Activated naive CD4-positive, alpha-beta T cell treated with anti-CD3 and anti-CD28 coated beads, Interleukin-2, amount 50 U/mL, for 72 hours (primary cell): Measurements from ENCODE around the gene POLA1. TPM values are rescaled to one million over a fixed set of nuclear protein-coding genes. Genes with fewer than 3 reads are reported as not detected.
"Not testable (repeated sequence)": the region's sequence is repeated elsewhere in the genome, so short reads cannot be mapped to it uniquely, and the experiment has no call there.

Experiments used
- ATAC-seq, 2 donors: fragments of 150-1000 bp; cut with Tn5 transposase; 2 replicates each; pipeline ENCODE4 v1.10.0; 2021; ENCODE audit warnings: mild to moderate bottlenecking in 2 of 2, moderate library complexity in 2 of 2
- DNase-seq, 2 donors: peaks; one replicate each; pipeline ENCODE4 v3.0.0; 2021 to 2022; ENCODE audit warnings: low spot score in 2 of 2
- H3K27ac Mint-ChIP-seq, 2 donors: one replicate each; pipeline ENCODE4 v1.8.0; 2022; ENCODE audit warnings: mild to moderate bottlenecking in 2 of 2, mixed read lengths in 2 of 2
- H3K36me3 Mint-ChIP-seq, 2 donors: one replicate each; pipeline ENCODE4 v1.8.0; 2022; ENCODE audit warnings: mixed read lengths in 2 of 2
- H3K9me3 Mint-ChIP-seq, 2 donors: one replicate each; pipeline ENCODE4 v1.8.0; 2022; ENCODE audit warnings: mixed read lengths in 2 of 2
- total RNA-seq, 2 donors: library from RNA; stranded (reverse); gene quantifications; one replicate each; pipeline ENCODE4 v1.2.3, GENCODE V29; 2022

Gene POLA1
- total RNA-seq, 2 donors from 2014 or later, result 37.8 to 49.4 TPM

GRCh38 chrX:24759786-24760185 lies 66.1 kb downstream of the POLA1 start:
- ATAC-seq (no peak), DNase-seq (no peak)
- H3K36me3 Mint-ChIP-seq, result peaks cover 17 to 43% of the 10 kb centered on the region in 2 donors
- no peaks in the 10 kb centered on the region for H3K9me3 Mint-ChIP-seq
- H3K27ac Mint-ChIP-seq, result no peak overlapping the region

- Mint-ChIP-seq H3K9me3 (no peaks in the 10 kb centered on the region), H3K36me3 (peaks cover 17 to 46% of the 10 kb centered on the region in 2 donors), H3K27ac (no peak overlapping the region)
- ATAC-seq, result peak in 1 of 2 donors; percentile 35
- no peak for DNase-seq
Observed at GRCh38 chrX:24760363-24761000, 66.8 kb downstream of the POLA1 start.

GRCh38 chrX:24761306-24761705 lies 67.6 kb downstream of the POLA1 start:
- ATAC-seq (no peak), DNase-seq (no peak)
- Mint-ChIP-seq H3K36me3 (peaks cover 17 to 52% of the 10 kb centered on the region in 2 donors), H3K9me3 (no peaks in the 10 kb centered on the region), H3K27ac (no peak overlapping the region)

GRCh38 chrX:24763989-24764388 lies 70.3 kb downstream of the POLA1 start:
- Mint-ChIP-seq H3K27ac (peak overlapping the region in 1 of 2 donors; percentile 82), H3K9me3 (no peaks in the 10 kb centered on the region), H3K36me3 (peaks cover 25 to 66% of the 10 kb centered on the region in 2 donors)
- ATAC-seq (no peak), DNase-seq (no peak)

GRCh38 chrX:24767557-24767956 lies 73.8 kb downstream of the POLA1 start:
- no peak for DNase-seq
- H3K27ac Mint-ChIP-seq, result no peak overlapping the region
- H3K9me3 Mint-ChIP-seq, result no peaks in the 10 kb centered on the region
- H3K36me3 Mint-ChIP-seq, result peaks cover 11 to 41% of the 10 kb centered on the region in 2 donors
- peak in 1 of 2 donors; percentile 63 for ATAC-seq

GRCh38 chrX:24768556-24768955 lies 74.8 kb downstream of the POLA1 start:
- peaks cover 12 to 31% of the 10 kb centered on the region in 2 donors for H3K36me3 Mint-ChIP-seq
- DNase-seq, result no peak
- H3K27ac Mint-ChIP-seq, result no peak overlapping the region
- H3K9me3 Mint-ChIP-seq, result no peaks in the 10 kb centered on the region
- ATAC-seq, result no peak

- DNase-seq, result no peak
- Mint-ChIP-seq H3K27ac (no peak overlapping the region), H3K36me3 (peaks cover 4 to 12% of the 10 kb centered on the region in 2 donors), H3K9me3 (no peaks in the 10 kb centered on the region)
- ATAC-seq, result no peak
Observed at GRCh38 chrX:24774650-24775049, 80.9 kb downstream of the POLA1 start.

- no peak overlapping the region for H3K27ac Mint-ChIP-seq
- peaks cover 4 to 12% of the 10 kb centered on the region in 2 donors for H3K36me3 Mint-ChIP-seq
- no peak for ATAC-seq
- DNase-seq, result no peak
- no peaks in the 10 kb centered on the region for H3K9me3 Mint-ChIP-seq
Observed at GRCh38 chrX:24775891-24776290, 82.2 kb downstream of the POLA1 start.

- Mint-ChIP-seq H3K36me3 (peaks cover 6 to 17% of the 10 kb centered on the region in 2 donors), H3K27ac (no peak overlapping the region), H3K9me3 (no peaks in the 10 kb centered on the region)
- no peak for DNase-seq
- no peak for ATAC-seq
Observed at GRCh38 chrX:24777660-24778059, 83.9 kb downstream of the POLA1 start.

GRCh38 chrX:24782011-24782410 lies 88.3 kb downstream of the POLA1 start:
- DNase-seq (no peak), ATAC-seq (no peak)
- Mint-ChIP-seq H3K36me3 (peaks cover 6 to 15% of the 10 kb centered on the region in 2 donors), H3K9me3 (no peaks in the 10 kb centered on the region), H3K27ac (no peak overlapping the region)

- H3K36me3 Mint-ChIP-seq, result peaks cover 5 to 20% of the 10 kb centered on the region in 2 donors
- no peak for DNase-seq
- H3K27ac Mint-ChIP-seq, result no peak overlapping the region
- ATAC-seq, result no peak
- H3K9me3 Mint-ChIP-seq, result no peaks in the 10 kb centered on the region
Observed at GRCh38 chrX:24789047-24789446, 95.3 kb downstream of the POLA1 start.

GRCh38 chrX:24790166-24790565 lies 96.4 kb downstream of the POLA1 start:
- ATAC-seq (no peak), DNase-seq (no peak)
- no peaks in the 10 kb centered on the region for H3K9me3 Mint-ChIP-seq
- no peak overlapping the region for H3K27ac Mint-ChIP-seq
- peaks cover 5 to 18% of the 10 kb centered on the region in 2 donors for H3K36me3 Mint-ChIP-seq

- Mint-ChIP-seq H3K27ac (no peak overlapping the region), H3K9me3 (no peaks in the 10 kb centered on the region), H3K36me3 (peaks cover 5 to 10% of the 10 kb centered on the region in 2 donors)
- ATAC-seq (no peak), DNase-seq (no peak)
Observed at GRCh38 chrX:24796204-24796603, 102.5 kb downstream of the POLA1 start.

GRCh38 chrX:24799078-24799477 lies 105.4 kb downstream of the POLA1 start:
- ATAC-seq (no peak), DNase-seq (no peak)
- H3K27ac Mint-ChIP-seq, result no peak overlapping the region
- no peaks in the 10 kb centered on the region for H3K9me3 Mint-ChIP-seq
- H3K36me3 Mint-ChIP-seq, result peaks cover 0 to 5% of the 10 kb centered on the region in 2 donors

- ATAC-seq (no peak), DNase-seq (no peak)
- Mint-ChIP-seq H3K36me3 (peaks cover 0 to 5% of the 10 kb centered on the region in 2 donors), H3K27ac (no peak overlapping the region), H3K9me3 (no peaks in the 10 kb centered on the region)
Observed at GRCh38 chrX:24799565-24799964, 105.8 kb downstream of the POLA1 start.

GRCh38 chrX:24805201-24805600 lies 111.5 kb downstream of the POLA1 start:
- H3K9me3 Mint-ChIP-seq, result no peaks in the 10 kb centered on the region
- DNase-seq (no peak), ATAC-seq (no peak)
- H3K27ac Mint-ChIP-seq, result no peak overlapping the region
- no peaks in the 10 kb centered on the region for H3K36me3 Mint-ChIP-seq

GRCh38 chrX:24819807-24820206 lies 126.1 kb downstream of the POLA1 start:
- H3K27ac Mint-ChIP-seq, H3K36me3 Mint-ChIP-seq, DNase-seq, ATAC-seq, H3K9me3 Mint-ChIP-seq: not testable (repeated sequence)

- no peak for ATAC-seq
Observed at GRCh38 chrX:24828147-24828546, 134.4 kb downstream of the POLA1 start.

More at GRCh38 chrX:24828147-24828546, 134.4 kb downstream of the POLA1 start:
- Mint-ChIP-seq H3K9me3 (no peaks in the 10 kb centered on the region), H3K36me3 (peaks cover 10 to 17% of the 10 kb centered on the region in 2 donors), H3K27ac (no peak overlapping the region)
- no peak for DNase-seq
